ENCODE data around the gene TDG. TPM values are rescaled to one million over a fixed set of nuclear protein-coding genes. Genes with fewer than 3 reads are reported as not detected.

TDG gene
- total and polyA plus RNA-seq, 10 of the 15 experiments (the other 5 are each of a cell fraction or from before 2014, with no cell fraction given) = 29.7 to 68.8 (median 51.2) TPM

DNA sequence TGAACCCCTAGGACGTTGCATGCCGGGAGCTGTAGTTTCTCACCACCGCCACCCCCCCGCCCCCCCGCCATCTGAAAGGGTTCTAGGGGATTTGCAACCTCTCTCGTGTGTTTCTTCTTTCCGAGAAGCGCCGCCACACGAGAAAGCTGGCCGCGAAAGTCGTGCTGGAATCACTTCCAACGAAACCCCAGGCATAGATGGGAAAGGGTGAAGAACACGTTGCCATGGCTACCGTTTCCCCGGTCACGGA is 36.0 kb upstream of the TDG start:
- RAD21 ChIA-PET (ENCODE audit: unreplicated experiment) = interaction anchor here (0.8 to 7.4 kb wide), 18 partner anchors 10 to 452 kb away, joined by 3 to 121 read pairs (median 5); partner anchors contain the start of genes HCFC2, NFYB and TDG
- in situ Hi-C loops (cut with MboI) = no loop called here
- TF ChIP-seq RAD51 (IDR thresholded peaks at IDR 0.05) (no peak), SREBF1 (IDR thresholded peaks at IDR 0.05; ENCODE audit: low read length) (peak; percentile 75), TCF3 (IDR thresholded peaks at IDR 0.05; ENCODE audit: borderline replicate concordance, insufficient read depth, low read depth, low read length) (0 out of 2 replicates have a peak, but pooled peaks have one; percentile 12), BMI1 (IDR thresholded peaks at IDR 0.05; ENCODE audit: borderline replicate concordance) (peak; percentile 99), MEF2B (IDR thresholded peaks at IDR 0.05; ENCODE audit: partially characterized antibody, poor library complexity, severe bottlenecking) (peak; percentile 73), MAX (IDR thresholded peaks at IDR 0.05; ENCODE audit: low read depth, low read length) (no peak), HCFC1 (IDR thresholded peaks at IDR 0.05; ENCODE audit: low read length) (peak; percentile 71), STAT3 (IDR thresholded peaks at IDR 0.05; ENCODE audit: low read depth, low read length) (0 out of 2 replicates have a peak, but pooled peaks have one; percentile 34), NKRF (conservative IDR thresholded peaks at IDR 0.05) (0 out of 2 replicates have a peak, but pooled peaks have one; percentile 19), SRF (IDR thresholded peaks at IDR 0.05; ENCODE audit: low read depth in 2 of 2, low read length in 2 of 2) (peak in 1 of 2 experiments; percentile 32; a peak in 1 of 4 replicates), NBN (IDR thresholded peaks at IDR 0.05) (no peak), MXI1 (IDR thresholded peaks at IDR 0.05; ENCODE audit: low read depth, low read length) (peak; percentile 98), YY1 (IDR thresholded peaks at IDR 0.05; ENCODE audit: low read depth, low read length) (0 out of 2 replicates have a peak, but pooled peaks have one; percentile 4)
- TF ChIP-seq, protein P1, sequence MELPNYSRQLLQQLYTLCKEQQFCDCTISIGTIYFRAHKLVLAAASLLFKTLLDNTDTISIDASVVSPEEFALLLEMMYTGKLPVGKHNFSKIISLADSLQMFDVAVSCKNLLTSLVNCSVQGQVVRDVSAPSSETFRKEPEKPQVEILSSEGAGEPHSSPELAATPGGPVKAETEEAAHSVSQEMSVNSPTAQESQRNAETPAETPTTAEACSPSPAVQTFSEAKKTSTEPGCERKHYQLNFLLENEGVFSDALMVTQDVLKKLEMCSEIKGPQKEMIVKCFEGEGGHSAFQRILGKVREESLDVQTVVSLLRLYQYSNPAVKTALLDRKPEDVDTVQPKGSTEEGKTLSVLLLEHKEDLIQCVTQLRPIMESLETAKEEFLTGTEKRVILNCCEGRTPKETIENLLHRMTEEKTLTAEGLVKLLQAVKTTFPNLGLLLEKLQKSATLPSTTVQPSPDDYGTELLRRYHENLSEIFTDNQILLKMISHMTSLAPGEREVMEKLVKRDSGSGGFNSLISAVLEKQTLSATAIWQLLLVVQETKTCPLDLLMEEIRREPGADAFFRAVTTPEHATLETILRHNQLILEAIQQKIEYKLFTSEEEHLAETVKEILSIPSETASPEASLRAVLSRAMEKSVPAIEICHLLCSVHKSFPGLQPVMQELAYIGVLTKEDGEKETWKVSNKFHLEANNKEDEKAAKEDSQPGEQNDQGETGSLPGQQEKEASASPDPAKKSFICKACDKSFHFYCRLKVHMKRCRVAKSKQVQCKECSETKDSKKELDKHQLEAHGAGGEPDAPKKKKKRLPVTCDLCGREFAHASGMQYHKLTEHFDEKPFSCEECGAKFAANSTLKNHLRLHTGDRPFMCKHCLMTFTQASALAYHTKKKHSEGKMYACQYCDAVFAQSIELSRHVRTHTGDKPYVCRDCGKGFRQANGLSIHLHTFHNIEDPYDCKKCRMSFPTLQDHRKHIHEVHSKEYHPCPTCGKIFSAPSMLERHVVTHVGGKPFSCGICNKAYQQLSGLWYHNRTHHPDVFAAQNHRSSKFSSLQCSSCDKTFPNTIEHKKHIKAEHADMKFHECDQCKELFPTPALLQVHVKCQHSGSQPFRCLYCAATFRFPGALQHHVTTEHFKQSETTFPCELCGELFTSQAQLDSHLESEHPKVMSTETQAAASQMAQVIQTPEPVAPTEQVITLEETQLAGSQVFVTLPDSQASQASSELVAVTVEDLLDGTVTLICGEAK (IDR thresholded peaks at IDR 0.05; ENCODE audit: borderline replicate concordance) = peak; percentile 95; the same call in 1 of the 2 replicates
- TF ChIP-seq, protein P2, sequence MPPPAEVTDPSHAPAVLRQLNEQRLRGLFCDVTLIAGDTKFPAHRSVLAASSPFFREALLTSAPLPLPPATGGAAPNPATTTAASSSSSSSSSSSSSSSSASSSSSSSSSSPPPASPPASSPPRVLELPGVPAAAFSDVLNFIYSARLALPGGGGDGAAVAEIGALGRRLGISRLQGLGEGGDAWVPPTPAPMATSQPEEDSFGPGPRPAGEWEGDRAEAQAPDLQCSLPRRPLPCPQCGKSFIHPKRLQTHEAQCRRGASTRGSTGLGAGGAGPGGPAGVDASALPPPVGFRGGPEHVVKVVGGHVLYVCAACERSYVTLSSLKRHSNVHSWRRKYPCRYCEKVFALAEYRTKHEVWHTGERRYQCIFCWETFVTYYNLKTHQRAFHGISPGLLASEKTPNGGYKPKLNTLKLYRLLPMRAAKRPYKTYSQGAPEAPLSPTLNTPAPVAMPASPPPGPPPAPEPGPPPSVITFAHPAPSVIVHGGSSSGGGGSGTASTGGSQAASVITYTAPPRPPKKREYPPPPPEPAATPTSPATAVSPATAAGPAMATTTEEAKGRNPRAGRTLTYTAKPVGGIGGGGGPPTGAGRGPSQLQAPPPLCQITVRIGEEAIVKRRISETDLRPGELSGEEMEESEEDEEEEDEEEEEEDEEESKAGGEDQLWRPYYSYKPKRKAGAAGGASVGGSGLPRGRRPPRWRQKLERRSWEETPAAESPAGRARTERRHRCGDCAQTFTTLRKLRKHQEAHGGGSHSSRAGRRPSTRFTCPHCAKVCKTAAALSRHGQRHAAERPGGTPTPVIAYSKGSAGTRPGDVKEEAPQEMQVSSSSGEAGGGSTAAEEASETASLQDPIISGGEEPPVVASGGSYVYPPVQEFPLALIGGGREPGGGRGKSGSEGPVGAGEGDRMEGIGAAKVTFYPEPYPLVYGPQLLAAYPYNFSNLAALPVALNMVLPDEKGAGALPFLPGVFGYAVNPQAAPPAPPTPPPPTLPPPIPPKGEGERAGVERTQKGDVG (CRISPR knock-in tag; IDR thresholded peaks at IDR 0.05) = no peak

More for the DNA sequence above, 36.0 kb upstream of the TDG start:
- H3K27ac ChIP-seq (ENCODE audit: control insufficient read depth, insufficient read depth) = peak overlapping the region; percentile 99
- peak overlapping the region; percentile 98 for H3K9ac ChIP-seq (ENCODE audit: control insufficient read depth, insufficient read depth, low read length)
- H3K4me1 ChIP-seq (ENCODE audit: control insufficient read depth, insufficient read depth, low read length) = peaks cover 25% of the 10 kb centered on the region
- peak overlapping the region; percentile 76 for H3K4me3 ChIP-seq
- ChIA-PET CTCF (interaction anchor here (0.7 to 1.0 kb wide), 5 partner anchors 11 to 48 kb away, joined by 3 to 6 read pairs (median 4); no protein-coding TSS in a partner anchor), SMC1A (ENCODE audit: uncharacterized antibody, unreplicated experiment) (interaction anchor here (0.9 to 9.4 kb wide), 6 partner anchors 27 to 179 kb away, joined by 3 to 125 read pairs (median 10); partner anchors contain the start of gene TDG), POLR2A (interaction anchor here (0.6 to 7.1 kb wide), 16 partner anchors 10 to 528 kb away, joined by 3 to 73 read pairs (median 4); partner anchors contain the start of genes HCFC2, NFYB, NT5DC3 and TDG)
- H3K79me2 ChIP-seq (ENCODE audit: control insufficient read depth, insufficient read depth, low read length) = peaks cover 66% of the 10 kb centered on the region
- peaks cover 2 to 22% of the 10 kb centered on the region in 2 experiments for H3K36me3 ChIP-seq (ENCODE audit: control insufficient read depth in 2 of 2, insufficient read depth in 2 of 2, low read length in 1 of 2)
- FAIRE-seq (no peak), ATAC-seq (no peak), DNase-seq (ENCODE audit: low read depth, low spot score) (no peak)
- H4K20me1 ChIP-seq (ENCODE audit: control insufficient read depth, insufficient read depth) = peaks cover 3% of the 10 kb centered on the region; the same call in 1 of the 2 replicates
- H3K27me3 ChIP-seq (replicated peaks in 1 of 2; ENCODE audit: control insufficient read depth in 2 of 2, insufficient read depth in 2 of 2, low read length in 1 of 2) = no peaks in the 10 kb centered on the region
- H3K9me3 ChIP-seq (replicated peaks; ENCODE audit: control insufficient read depth, insufficient read depth, low read length) = no peaks in the 10 kb centered on the region
- WGBS (ENCODE audit: insufficient coverage, insufficient replicate concordance, low lambda C conversion rate, missing lambda C conversion rate) = under 1% methylated on average over 18 of the region's 18 CpGs
- peak overlapping the region; percentile 94 for H2AFZ ChIP-seq (ENCODE audit: control insufficient read depth, low read depth, low read length)
- peak overlapping the region; percentile 88 for H3K4me2 ChIP-seq (ENCODE audit: control insufficient read depth, insufficient read depth)
- intact Hi-C loops (cut with micrococcal nuclease; ENCODE audit: unreplicated experiment) = loop anchor here (2.0 kb wide), 3 partner anchors 23 to 49 kb away; partner anchors contain the start of gene TDG
- no TSS peak for BruUV-seq (replicated peaks)

Data from GM12878 (cell line).